GM21515 (cell line): ENCODE data around the gene SUCNR1.
A peak's percentile ranks its signal among the peaks of the same experiment; 100 is the strongest.
"Not testable (repeated sequence)": the region's sequence is repeated elsewhere in the genome, so short reads cannot be mapped to it uniquely, and the experiment has no call there.

Experiments used
- ATAC-seq: cut with Tn5 transposase; IDR thresholded peaks from one replicate; pipeline ENCODE4 v1.9.1; 2021; ENCODE audit not compliant: unreplicated experiment

SUCNR1 gene

DNA sequence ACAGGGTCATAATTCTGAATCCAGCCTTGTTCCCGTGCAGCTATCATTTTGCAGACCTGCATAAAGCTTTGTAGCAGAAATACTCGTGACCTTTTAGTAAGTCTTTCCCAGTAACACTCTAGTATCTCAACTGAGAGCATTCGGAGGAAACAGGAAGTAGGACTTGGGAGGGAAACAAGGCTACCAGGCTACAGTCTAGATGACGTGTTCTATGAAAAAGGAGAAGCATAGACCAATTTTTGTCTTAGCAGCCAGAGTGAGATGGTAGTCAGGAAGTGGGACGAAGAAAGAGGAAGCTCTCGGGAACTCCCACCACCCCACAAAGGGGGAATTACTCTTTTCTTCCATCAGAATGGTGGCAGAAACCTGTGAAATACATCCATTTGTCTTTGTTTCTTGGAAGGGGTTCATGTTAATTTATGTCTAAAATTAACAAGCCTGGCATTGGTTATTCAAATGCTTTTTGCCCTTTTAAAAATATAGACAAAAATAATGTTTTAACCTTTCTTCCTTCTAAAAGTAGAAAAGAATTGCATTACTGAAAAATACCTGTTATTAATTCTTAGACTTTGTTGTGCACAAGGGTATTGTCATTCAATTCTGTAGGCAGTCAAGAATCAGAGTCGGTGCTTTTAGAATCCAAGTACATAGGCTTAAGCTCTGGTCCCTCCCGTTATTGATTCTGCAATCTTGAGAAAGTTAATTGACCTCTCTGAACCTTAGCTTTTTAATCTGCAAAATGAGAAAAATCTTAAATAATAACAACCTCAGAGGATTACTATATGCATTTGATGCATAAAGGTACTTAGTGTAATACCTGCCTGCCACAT is 1.6 kb upstream of the SUCNR1 start:
- peak; percentile 85 for ATAC-seq

- not testable (repeated sequence) for ATAC-seq
Measured at GRCh38 chr3:151874079-151874478, 636 bp downstream of the SUCNR1 start.

- ATAC-seq = peak; percentile 55
Measured at GRCh38 chr3:151875759-151876158, 2.3 kb downstream of the SUCNR1 start.

- ATAC-seq = no peak
Measured at GRCh38 chr3:151877269-151877668, 3.8 kb downstream of the SUCNR1 start.

GRCh38 chr3:151878465-151878864 is 5.0 kb downstream of the SUCNR1 start:
- no peak for ATAC-seq

GRCh38 chr3:151879037-151879436 is 5.6 kb downstream of the SUCNR1 start:
- no peak for ATAC-seq

GRCh38 chr3:151879679-151880415 is 6.4 kb downstream of the SUCNR1 start:
- peak; percentile 53 for ATAC-seq

- no peak for ATAC-seq
Measured at GRCh38 chr3:151880416-151880690, 6.9 kb downstream of the SUCNR1 start.

DNA sequence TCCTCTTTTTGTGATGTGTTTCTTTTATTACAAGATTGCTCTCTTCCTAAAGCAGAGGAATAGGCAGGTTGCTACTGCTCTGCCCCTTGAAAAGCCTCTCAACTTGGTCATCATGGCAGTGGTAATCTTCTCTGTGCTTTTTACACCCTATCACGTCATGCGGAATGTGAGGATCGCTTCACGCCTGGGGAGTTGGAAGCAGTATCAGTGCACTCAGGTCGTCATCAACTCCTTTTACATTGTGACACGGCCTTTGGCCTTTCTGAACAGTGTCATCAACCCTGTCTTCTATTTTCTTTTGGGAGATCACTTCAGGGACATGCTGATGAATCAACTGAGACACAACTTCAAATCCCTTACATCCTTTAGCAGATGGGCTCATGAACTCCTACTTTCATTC is 7.7 kb downstream of the SUCNR1 start:
- no peak for ATAC-seq

- not testable (repeated sequence) for ATAC-seq
Measured at GRCh38 chr3:151885397-151885796, 12.0 kb downstream of the SUCNR1 start.

- not testable (repeated sequence) for ATAC-seq
Measured at GRCh38 chr3:151887450-151888211, 14.2 kb downstream of the SUCNR1 start.

DNA sequence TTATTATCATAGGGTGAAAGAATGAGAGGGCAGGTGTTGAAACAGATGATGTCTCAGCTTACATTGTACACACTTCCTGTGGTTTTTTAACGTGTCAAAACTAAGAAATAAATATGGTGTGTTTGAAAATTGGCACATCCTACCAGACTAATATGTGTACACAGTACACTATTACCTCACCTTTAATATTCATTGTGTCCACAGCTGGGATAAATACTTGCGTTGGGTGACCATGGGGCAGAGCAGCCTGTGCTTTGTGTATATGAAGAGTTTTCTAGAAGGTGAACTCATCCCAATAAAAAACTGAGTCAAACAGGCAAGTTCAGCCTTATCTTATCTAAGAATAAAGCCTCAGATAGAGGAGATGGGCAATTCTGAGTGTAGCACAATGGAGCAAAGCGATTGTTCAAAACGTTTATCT is 17.3 kb downstream of the SUCNR1 start:
- ATAC-seq = no peak

DNA sequence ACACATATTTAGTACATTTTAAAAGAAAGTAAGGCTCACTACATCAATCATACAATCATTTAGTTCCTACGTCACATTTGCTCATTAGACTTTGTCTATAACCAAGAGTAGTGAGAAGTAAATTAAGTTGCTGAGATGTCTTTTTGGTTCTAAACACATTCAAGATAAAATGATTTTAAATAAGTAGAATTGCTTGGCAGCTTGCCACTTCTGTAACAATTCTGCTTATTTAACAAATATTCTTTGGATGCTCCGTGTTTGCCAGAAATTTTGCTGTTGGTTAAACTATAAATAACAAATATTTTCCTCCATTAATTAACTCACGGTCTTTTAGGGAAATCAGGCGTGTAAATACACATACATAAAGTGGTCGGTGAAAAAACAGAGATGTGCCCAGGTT is 18.3 kb downstream of the SUCNR1 start:
- ATAC-seq = no peak

- no peak for ATAC-seq
Measured at GRCh38 chr3:151894219-151894618, 20.8 kb downstream of the SUCNR1 start.

DNA sequence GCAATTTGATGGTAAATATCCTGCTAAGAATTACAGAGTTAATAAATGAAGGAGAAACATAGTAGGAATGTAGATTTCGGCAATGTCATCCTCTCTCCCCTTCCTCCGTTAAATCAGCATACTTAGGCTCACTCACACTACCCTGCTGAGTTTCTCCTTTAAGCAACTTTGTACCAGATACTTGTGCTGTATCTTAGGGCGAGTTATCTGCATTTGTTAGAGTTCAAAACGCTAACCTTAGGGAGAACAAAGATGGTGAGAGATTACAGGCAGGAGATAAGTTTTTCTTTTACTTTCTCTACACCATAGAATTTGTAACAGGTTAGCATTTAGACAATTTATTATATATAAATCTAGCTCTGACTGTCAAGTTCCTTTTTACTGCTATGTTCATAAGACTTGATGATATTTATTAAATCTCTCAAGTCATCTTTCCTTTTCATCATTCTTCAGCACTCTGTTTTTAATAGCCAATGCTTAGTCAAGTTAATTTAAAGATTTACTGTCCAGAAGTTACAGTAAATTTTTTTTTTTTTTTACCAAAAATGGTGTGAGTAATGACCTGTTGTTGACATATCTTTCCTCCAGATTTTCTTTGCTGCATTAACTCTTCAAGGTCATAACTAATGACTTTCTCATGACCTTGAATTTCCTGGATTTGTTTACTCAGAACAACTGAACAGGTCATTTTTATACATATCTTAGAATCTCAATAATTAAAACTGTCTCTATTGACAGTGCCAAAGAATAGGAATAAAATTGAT is 22.2 kb downstream of the SUCNR1 start:
- no peak for ATAC-seq

DNA sequence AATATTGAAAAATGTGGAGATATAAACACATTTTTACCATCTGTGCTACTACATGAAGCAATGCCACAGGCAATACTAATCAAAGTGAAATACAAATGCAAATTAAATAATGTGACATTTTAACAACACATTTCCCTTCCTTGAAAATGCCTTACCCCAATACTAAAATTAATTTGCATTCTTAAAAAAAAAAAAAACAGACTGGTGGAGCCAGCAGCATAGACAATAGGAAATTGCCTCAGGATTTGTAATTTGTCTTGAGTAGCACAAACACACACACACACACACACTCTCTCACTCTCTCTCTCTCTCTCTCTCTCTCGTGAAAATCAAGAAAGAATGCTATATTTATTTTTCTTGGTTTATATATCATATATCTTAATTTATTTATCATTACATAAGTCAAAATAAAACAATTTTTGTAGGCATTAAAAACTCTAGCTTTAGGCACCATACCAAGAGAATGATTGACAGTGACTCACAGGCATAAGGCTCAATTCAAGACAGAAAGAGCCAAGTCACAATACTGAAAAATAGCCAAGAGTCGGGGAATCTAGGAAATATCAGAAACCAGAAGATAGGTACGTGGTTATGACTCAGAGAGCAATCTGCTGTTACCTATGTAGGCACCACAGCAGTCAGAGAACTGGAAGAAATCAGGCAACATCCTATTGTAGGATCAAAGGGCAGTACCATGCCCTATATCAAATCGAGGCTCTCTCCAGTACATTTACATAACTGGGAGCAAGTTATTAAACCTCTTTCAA is 23.0 kb downstream of the SUCNR1 start:
- no peak for ATAC-seq

DNA sequence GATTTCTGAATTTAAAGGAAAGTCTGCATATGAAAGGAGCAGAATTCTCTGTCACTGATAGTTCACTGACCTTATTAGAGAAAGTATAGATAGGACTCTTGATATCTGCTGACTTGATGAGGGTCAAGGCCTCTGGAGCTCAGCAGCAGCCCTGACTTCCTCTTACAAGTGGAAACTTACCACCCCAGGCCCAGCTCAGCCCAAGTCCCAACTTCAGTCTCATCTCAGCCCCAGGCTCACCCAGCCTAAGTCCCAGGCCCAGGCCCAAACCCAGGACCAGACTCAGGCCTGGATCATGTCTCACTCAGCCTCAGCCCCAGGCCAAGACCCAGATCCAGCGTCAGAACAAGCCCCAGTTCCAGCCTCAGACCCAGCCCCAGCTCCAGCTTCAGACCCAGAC is 24.7 kb downstream of the SUCNR1 start:
- ATAC-seq = not testable (repeated sequence)

GRCh38 chr3:151898564-151899261 is 25.3 kb downstream of the SUCNR1 start:
- not testable (repeated sequence) for ATAC-seq

DNA sequence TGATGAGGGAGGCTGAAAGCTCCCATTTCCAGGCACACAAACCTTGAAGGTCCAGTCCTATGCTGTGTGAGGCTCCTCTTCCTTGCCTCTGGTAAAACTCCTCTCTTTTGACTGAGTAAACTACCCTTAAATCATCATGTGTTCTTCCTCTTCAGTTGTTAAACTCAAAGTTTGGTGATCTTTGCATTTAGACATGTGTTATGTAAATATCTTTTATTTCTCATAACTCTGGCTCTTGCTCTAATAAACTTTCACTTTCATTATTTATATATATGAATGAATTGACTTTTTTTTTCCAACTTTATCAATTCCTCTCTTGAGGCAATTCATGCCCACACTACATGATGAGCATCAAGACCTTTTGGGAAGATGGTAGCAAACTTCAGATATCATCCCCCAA is 26.6 kb downstream of the SUCNR1 start:
- ATAC-seq = no peak

DNA sequence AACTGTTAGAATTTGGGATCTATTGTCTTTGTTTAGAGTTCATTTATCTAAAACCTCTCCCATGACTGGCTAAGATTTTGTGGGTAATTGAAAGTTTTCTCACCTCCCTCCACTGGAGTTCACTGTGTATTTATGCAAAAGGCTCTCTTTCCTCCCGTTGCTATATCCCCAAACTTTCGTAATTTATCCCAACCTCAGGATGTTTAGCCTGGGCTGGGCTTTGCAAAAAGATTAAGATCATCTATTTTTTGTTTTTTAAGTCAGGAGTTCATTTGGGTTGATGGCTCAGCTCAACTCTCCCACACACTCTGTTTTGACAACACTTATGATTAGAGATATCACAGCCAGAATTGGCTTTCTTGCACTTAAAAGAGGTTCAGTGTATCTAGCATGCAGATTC is 27.0 kb downstream of the SUCNR1 start:
- ATAC-seq = no peak
